ENCODE data around the gene URB1.

DNA sequence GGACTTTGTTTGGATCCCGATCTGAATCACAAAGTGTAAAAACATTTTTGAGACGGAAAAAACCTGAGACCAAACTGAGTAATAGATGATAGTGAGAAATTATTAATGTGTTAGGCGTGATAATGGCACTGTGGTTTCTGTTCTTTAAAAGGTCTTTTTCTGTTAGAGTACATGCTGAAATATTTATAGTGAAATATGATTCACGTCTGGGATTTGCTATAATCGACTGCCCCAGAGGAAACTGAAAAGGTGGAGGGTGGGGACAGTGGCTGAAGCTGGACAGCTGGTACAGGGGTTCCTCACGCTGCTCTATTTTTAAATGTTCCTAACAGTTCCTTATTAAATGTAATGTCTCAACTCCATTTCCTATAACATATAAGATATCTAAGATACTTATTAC, 11.2 kb downstream of the URB1 start:
- TF ChIP-seq, protein P1, sequence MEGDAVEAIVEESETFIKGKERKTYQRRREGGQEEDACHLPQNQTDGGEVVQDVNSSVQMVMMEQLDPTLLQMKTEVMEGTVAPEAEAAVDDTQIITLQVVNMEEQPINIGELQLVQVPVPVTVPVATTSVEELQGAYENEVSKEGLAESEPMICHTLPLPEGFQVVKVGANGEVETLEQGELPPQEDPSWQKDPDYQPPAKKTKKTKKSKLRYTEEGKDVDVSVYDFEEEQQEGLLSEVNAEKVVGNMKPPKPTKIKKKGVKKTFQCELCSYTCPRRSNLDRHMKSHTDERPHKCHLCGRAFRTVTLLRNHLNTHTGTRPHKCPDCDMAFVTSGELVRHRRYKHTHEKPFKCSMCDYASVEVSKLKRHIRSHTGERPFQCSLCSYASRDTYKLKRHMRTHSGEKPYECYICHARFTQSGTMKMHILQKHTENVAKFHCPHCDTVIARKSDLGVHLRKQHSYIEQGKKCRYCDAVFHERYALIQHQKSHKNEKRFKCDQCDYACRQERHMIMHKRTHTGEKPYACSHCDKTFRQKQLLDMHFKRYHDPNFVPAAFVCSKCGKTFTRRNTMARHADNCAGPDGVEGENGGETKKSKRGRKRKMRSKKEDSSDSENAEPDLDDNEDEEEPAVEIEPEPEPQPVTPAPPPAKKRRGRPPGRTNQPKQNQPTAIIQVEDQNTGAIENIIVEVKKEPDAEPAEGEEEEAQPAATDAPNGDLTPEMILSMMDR (IDR thresholded peaks at IDR 0.05): no peak
- TF ChIP-seq JUND (IDR thresholded peaks at IDR 0.05) (no peak), TCF12 (IDR thresholded peaks at IDR 0.05) (no peak), TEAD4 (IDR thresholded peaks at IDR 0.05; ENCODE audit: borderline replicate concordance, insufficient read depth) (no peak)
